IPS DF 6.9 (cell line): Measurements from ENCODE around the gene ALPL.

Experiments used
- DNase-seq: peaks from one replicate; pipeline ENCODE4 v3.0.0-alpha.2; 2013; ENCODE audit warnings: low read depth, low spot score
- H3K27ac ChIP-seq: one replicate; pipeline ENCODE4 v1.5.1; 2013; ENCODE audit warnings: low read length, control low read depth
- H3K27me3 ChIP-seq: 2 replicates; pipeline ENCODE4 v1.6.1; 2013; ENCODE audit warnings: mild to moderate bottlenecking, low read length; ENCODE audit not compliant: control insufficient read depth, insufficient read depth
- H3K36me3 ChIP-seq: 2 replicates; pipeline ENCODE4 v1.6.1; 2013; ENCODE audit warnings: low read length; ENCODE audit not compliant: control insufficient read depth, insufficient read depth
- H3K4me1 ChIP-seq: 2 replicates; pipeline ENCODE4 v1.6.1; 2013; ENCODE audit warnings: low read length; ENCODE audit not compliant: control insufficient read depth, insufficient read depth
- H3K4me3 ChIP-seq: 2 replicates; pipeline ENCODE4 v1.5.1; 2013; ENCODE audit warnings: mild to moderate bottlenecking, low read length
- H3K9me3 ChIP-seq: 2 replicates; pipeline ENCODE4 v1.6.1; 2013; ENCODE audit warnings: low read length, inconsistent platforms; ENCODE audit not compliant: control insufficient read depth, insufficient read depth
- WGBS: extraction: QIAGEN DNeasy Blood & Tissue Kit; methylation state at CpG from one replicate; pipeline ENCODE4 v1.1.7; 2013; ENCODE audit warnings: mixed read lengths, missing lambda C conversion rate; ENCODE audit not compliant: insufficient read length, insufficient coverage; 5-methylcytosine and 5-hydroxymethylcytosine counted together

Gene ALPL

GRCh38 chr1:21607549-21608529 lies 98.6 kb downstream of the ALPL start:
- H3K4me3 ChIP-seq = no peak overlapping the region
- H3K36me3 ChIP-seq = no peaks in the 10 kb centered on the region
- peaks cover 3% of the 10 kb centered on the region; the same call in 1 of the 2 replicates for H3K4me1 ChIP-seq
- peak; percentile 99 for DNase-seq
- no peak overlapping the region for H3K27ac ChIP-seq
- H3K9me3 ChIP-seq = no peaks in the 10 kb centered on the region
- no peaks in the 10 kb centered on the region for H3K27me3 ChIP-seq
- no CpG with 5 or more reads among the region's 37 CpGs for WGBS

- no CpG with 5 or more reads among the region's 4 CpGs for WGBS
- no peaks in the 10 kb centered on the region for H3K36me3 ChIP-seq
- H3K27ac ChIP-seq = no peak overlapping the region
- H3K4me1 ChIP-seq = peaks cover 3% of the 10 kb centered on the region; the same call in 1 of the 2 replicates
- H3K9me3 ChIP-seq = no peaks in the 10 kb centered on the region
- no peaks in the 10 kb centered on the region for H3K27me3 ChIP-seq
- H3K4me3 ChIP-seq = no peak overlapping the region
- no peak for DNase-seq
Observed at GRCh38 chr1:21608798-21609197, 99.6 kb downstream of the ALPL start.

GRCh38 chr1:21610027-21610426 lies 100.8 kb downstream of the ALPL start:
- no peaks in the 10 kb centered on the region for H3K27me3 ChIP-seq
- no peaks in the 10 kb centered on the region for H3K9me3 ChIP-seq
- peaks cover 3% of the 10 kb centered on the region; the same call in 1 of the 2 replicates for H3K4me1 ChIP-seq
- H3K4me3 ChIP-seq = no peak overlapping the region
- no peaks in the 10 kb centered on the region for H3K36me3 ChIP-seq
- WGBS = no CpG with 5 or more reads among the region's 16 CpGs
- DNase-seq = no peak
- H3K27ac ChIP-seq = no peak overlapping the region

GRCh38 chr1:21610989-21611785 lies 102.0 kb downstream of the ALPL start:
- no CpG with 5 or more reads among the region's 21 CpGs for WGBS
- peaks cover 3% of the 10 kb centered on the region; the same call in 1 of the 2 replicates for H3K4me1 ChIP-seq
- H3K27ac ChIP-seq = no peak overlapping the region
- no peak overlapping the region for H3K4me3 ChIP-seq
- DNase-seq = no peak
- H3K36me3 ChIP-seq = no peaks in the 10 kb centered on the region
- no peaks in the 10 kb centered on the region for H3K9me3 ChIP-seq
- no peaks in the 10 kb centered on the region for H3K27me3 ChIP-seq

GRCh38 chr1:21612057-21612456 lies 102.8 kb downstream of the ALPL start:
- H3K36me3 ChIP-seq = no peaks in the 10 kb centered on the region
- DNase-seq = no peak
- H3K27ac ChIP-seq = no peak overlapping the region
- H3K9me3 ChIP-seq = no peaks in the 10 kb centered on the region
- H3K4me3 ChIP-seq = no peak overlapping the region
- peaks cover 3% of the 10 kb centered on the region; the same call in 1 of the 2 replicates for H3K4me1 ChIP-seq
- WGBS = no CpG with 5 or more reads among the region's 13 CpGs
- no peaks in the 10 kb centered on the region for H3K27me3 ChIP-seq

GRCh38 chr1:21613072-21613867 lies 104.0 kb downstream of the ALPL start:
- Histone ChIP-seq H3K4me1 (peaks cover under 1% of the 10 kb centered on the region; the same call in 1 of the 2 replicates), H3K36me3 (no peaks in the 10 kb centered on the region), H3K9me3 (no peaks in the 10 kb centered on the region), H3K27ac (no peak overlapping the region), H3K27me3 (no peaks in the 10 kb centered on the region), H3K4me3 (no peak overlapping the region)
- DNase-seq = no peak
- WGBS = no CpG with 5 or more reads among the region's 19 CpGs

- Histone ChIP-seq H3K4me3 (no peak overlapping the region), H3K36me3 (no peaks in the 10 kb centered on the region), H3K4me1 (peaks cover 7% of the 10 kb centered on the region), H3K27me3 (no peaks in the 10 kb centered on the region), H3K9me3 (no peaks in the 10 kb centered on the region), H3K27ac (no peak overlapping the region)
- no peak for DNase-seq
- WGBS = no CpG with 5 or more reads among the region's 11 CpGs
Observed at GRCh38 chr1:21614419-21615115, 105.3 kb downstream of the ALPL start.

GRCh38 chr1:21616372-21616771 lies 107.1 kb downstream of the ALPL start:
- DNase-seq = no peak
- no CpG with 5 or more reads among the region's 8 CpGs for WGBS
- peaks cover 7% of the 10 kb centered on the region for H3K4me1 ChIP-seq
- H3K4me3 ChIP-seq = no peak overlapping the region
- no peaks in the 10 kb centered on the region for H3K27me3 ChIP-seq
- H3K27ac ChIP-seq = no peak overlapping the region
- no peaks in the 10 kb centered on the region for H3K9me3 ChIP-seq
- no peaks in the 10 kb centered on the region for H3K36me3 ChIP-seq

- Histone ChIP-seq H3K27ac (no peak overlapping the region), H3K4me3 (no peak overlapping the region), H3K36me3 (no peaks in the 10 kb centered on the region), H3K9me3 (no peaks in the 10 kb centered on the region), H3K27me3 (no peaks in the 10 kb centered on the region), H3K4me1 (peaks cover 7% of the 10 kb centered on the region)
- WGBS = no CpG with 5 or more reads among the region's 16 CpGs
- no peak for DNase-seq
Observed at GRCh38 chr1:21617126-21617738, 108.0 kb downstream of the ALPL start.
